Liver (tissue), 9 donors: ENCODE data around the gene SNX15. TPM values are rescaled to one million over a fixed set of nuclear protein-coding genes. Genes with fewer than 3 reads are reported as not detected.
A peak's percentile ranks its signal among the peaks of the same experiment; 100 is the strongest.

Source experiments
- DNase-seq: peaks from one replicate; pipeline ENCODE4 v3.0.0-alpha.2; 2017; ENCODE audit warnings: low spot score
- H3K27ac ChIP-seq, 2 donors: one replicate each; pipeline ENCODE4 v1.7.0; 2013; ENCODE audit warnings: inconsistent platforms in 2 of 2, low read length in 2 of 2, control low read depth in 1 of 2, low read depth in 1 of 2, mild to moderate bottlenecking in 1 of 2
- H3K27me3 ChIP-seq, 4 donors: one replicate each; pipeline versions ENCODE4 v1.6.1 to v1.7.0; 2013; ENCODE audit warnings: low read length in 3 of 4, inconsistent platforms in 1 of 4, mild to moderate bottlenecking in 1 of 4, moderate library complexity in 1 of 4; ENCODE audit not compliant: control insufficient read depth in 4 of 4, insufficient read depth in 4 of 4
- H3K36me3 ChIP-seq, 4 donors: one replicate each; pipeline versions ENCODE4 v1.6.1 to v1.7.0; 2013; ENCODE audit warnings: low read length in 3 of 4, mild to moderate bottlenecking in 3 of 4, low read depth in 1 of 4, moderate library complexity in 1 of 4; ENCODE audit not compliant: control insufficient read depth in 4 of 4, insufficient read depth in 3 of 4
- H3K4me1 ChIP-seq, 4 donors: one replicate each; pipeline versions ENCODE4 v1.6.1 to v1.7.0; 2013; ENCODE audit warnings: low read length in 3 of 4, mild to moderate bottlenecking in 3 of 4, moderate library complexity in 1 of 4; ENCODE audit not compliant: control insufficient read depth in 4 of 4, insufficient read depth in 4 of 4
- H3K4me3 ChIP-seq, 3 donors: one replicate each; pipeline versions ENCODE4 v1.6.1 to v1.7.0; 2013; ENCODE audit warnings: low read length in 3 of 3, control low read depth in 1 of 3, low read depth in 1 of 3, mild to moderate bottlenecking in 1 of 3
- H3K9ac ChIP-seq, 2 donors: one replicate each; pipeline ENCODE4 v1.7.0; 2013; ENCODE audit warnings: low read length in 2 of 2, mild to moderate bottlenecking in 2 of 2, moderate library complexity in 2 of 2, control low read depth in 1 of 2, low read depth in 1 of 2
- H3K9me3 ChIP-seq, 4 donors: one replicate each; pipeline versions ENCODE4 v1.6.1 to v1.7.0; 2013; ENCODE audit warnings: low read length in 3 of 4; ENCODE audit not compliant: control insufficient read depth in 4 of 4
- EGR1 ChIP-seq, 2 donors: IDR thresholded peaks; 2 replicates each; pipeline ENCODE4 v1.6.1; 2016 to 2018; ENCODE audit warnings: antibody characterized with exemption in 2 of 2, low read depth in 2 of 2
- FOXA1 ChIP-seq: IDR thresholded peaks from 2 replicates; pipeline ENCODE4 v1.6.1; 2016; ENCODE audit warnings: antibody characterized with exemption
- FOXA2 ChIP-seq: IDR thresholded peaks from 2 replicates; pipeline ENCODE4 v1.6.1; 2016; ENCODE audit warnings: antibody characterized with exemption
- GABPA ChIP-seq, 2 donors: IDR thresholded peaks in 1 of 2; conservative IDR thresholded peaks in 1 of 2; 2 replicates each; pipeline ENCODE4 v1.6.1; 2016; ENCODE audit warnings: antibody characterized with exemption in 2 of 2, mild to moderate bottlenecking in 1 of 2, moderate library complexity in 1 of 2
- HNF4A ChIP-seq, 2 donors: conservative IDR thresholded peaks; 2 replicates each; pipeline ENCODE4 v1.6.1; 2016; ENCODE audit warnings: antibody characterized with exemption in 2 of 2, mild to moderate bottlenecking in 2 of 2
- HNF4G ChIP-seq: IDR thresholded peaks from 2 replicates; pipeline ENCODE4 v1.6.1; 2016; ENCODE audit warnings: antibody characterized with exemption
- JUND ChIP-seq, 2 donors: IDR thresholded peaks; 2 replicates each; pipeline ENCODE4 v1.6.1; 2016; ENCODE audit warnings: antibody characterized with exemption in 2 of 2
- NR2F2 ChIP-seq: IDR thresholded peaks from 2 replicates; pipeline ENCODE4 v1.6.1; 2016; ENCODE audit warnings: antibody characterized with exemption
- RAD21 ChIP-seq, 2 donors: IDR thresholded peaks; 2 replicates each; pipeline ENCODE4 v1.6.1; 2016; ENCODE audit warnings: antibody characterized with exemption in 2 of 2, mild to moderate bottlenecking in 2 of 2
- RXRA ChIP-seq, 2 donors: IDR thresholded peaks; 2 replicates each; pipeline ENCODE4 v1.6.1; 2017 to 2018; ENCODE audit warnings: antibody characterized with exemption in 2 of 2, mild to moderate bottlenecking in 1 of 2
- SP1 ChIP-seq: IDR thresholded peaks from 2 replicates; pipeline ENCODE4 v1.6.1; 2018; ENCODE audit warnings: antibody characterized with exemption, mild to moderate bottlenecking
- TAF1 ChIP-seq: conservative IDR thresholded peaks from 2 replicates; pipeline ENCODE4 v1.6.1; 2016; ENCODE audit warnings: antibody characterized with exemption, mild to moderate bottlenecking
- YY1 ChIP-seq: IDR thresholded peaks from 2 replicates; pipeline ENCODE4 v1.6.1; 2016; ENCODE audit warnings: antibody characterized with exemption, mild to moderate bottlenecking
- WGBS: extraction: QIAGEN DNeasy Blood & Tissue Kit; methylation state at CpG from one replicate; pipeline ENCODE4 v1.1.7; 2013; 5-methylcytosine and 5-hydroxymethylcytosine counted together
- polyA plus RNA-seq, 2 donors: library from polyadenylated mRNA; stranded (reverse) in 1 of 2; unstranded in 1 of 2; fragments of 200-250 nt in 1 of 2; fragments of >200 nt in 1 of 2; fragmentation: Nextera tagmentation in 1 of 2; extraction: Ambion mirVana in 1 of 2; gene quantifications; one replicate each; pipeline versions ENCODE4 v1.2.1 to v1.2.3, GENCODE V29; 2013 to 2015
- total RNA-seq, 2 donors: library from RNA; depleted of rRNA; stranded (reverse); fragments of >200 nt; gene quantifications; one replicate each; pipeline ENCODE4 v1.2.3, GENCODE V29; 2014
- TF ChIP-seq, protein P1 (sequence below): fragments of 150-350 bp; IDR thresholded peaks from 2 replicates; pipeline ENCODE4 v1.5.1; 2017; ENCODE audit warnings: improper control_type of control experiment, low read depth, low read length; ENCODE audit not compliant: missing input control
- TF ChIP-seq, protein P2 (sequence below): IDR thresholded peaks from 2 replicates; pipeline ENCODE4 v1.6.1; 2016; ENCODE audit warnings: antibody characterized with exemption
- TF ChIP-seq, protein P3 (sequence below): IDR thresholded peaks from 2 replicates; pipeline ENCODE4 v1.6.1; 2016; ENCODE audit warnings: antibody characterized with exemption
- TF ChIP-seq, protein P4 (sequence below): IDR thresholded peaks from 2 replicates; pipeline ENCODE4 v1.6.1; 2016; ENCODE audit warnings: antibody characterized with exemption
- TF ChIP-seq, protein P5 (sequence below): IDR thresholded peaks from 2 replicates; pipeline ENCODE4 v1.6.1; 2016; ENCODE audit warnings: antibody characterized with exemption, mild to moderate bottlenecking
- donor health status: healthy.
- donor health status: healthy.
- donor health status: healthy.
- donor health status: healthy.
- donor health status: healthy.

SNX15 gene
- total and polyA plus RNA-seq, 4 donors, result 4.5 to 7.2 (median 5.7) TPM

DNA sequence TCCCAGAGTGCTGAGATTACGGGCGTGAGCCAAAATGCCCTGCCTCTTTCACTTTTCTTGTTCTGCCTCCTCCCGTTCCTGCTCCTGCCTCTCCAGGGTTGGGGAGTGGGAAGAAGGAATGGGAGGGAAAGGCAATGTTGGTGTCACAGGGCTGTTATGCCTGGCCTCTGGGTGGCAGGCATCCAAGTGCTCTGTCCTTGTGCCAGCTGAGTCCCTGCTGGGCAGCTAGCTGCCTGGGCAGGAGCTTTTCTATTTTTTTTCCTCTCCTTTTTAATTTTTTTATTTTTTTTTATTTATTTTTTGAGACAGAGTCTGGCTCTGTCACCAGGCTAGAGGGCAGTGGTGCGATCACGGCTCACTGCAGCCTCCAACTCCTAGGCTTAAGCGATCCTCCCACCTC lies 9.7 kb downstream of the SNX15 start (continued):
- TF ChIP-seq, protein P1, sequence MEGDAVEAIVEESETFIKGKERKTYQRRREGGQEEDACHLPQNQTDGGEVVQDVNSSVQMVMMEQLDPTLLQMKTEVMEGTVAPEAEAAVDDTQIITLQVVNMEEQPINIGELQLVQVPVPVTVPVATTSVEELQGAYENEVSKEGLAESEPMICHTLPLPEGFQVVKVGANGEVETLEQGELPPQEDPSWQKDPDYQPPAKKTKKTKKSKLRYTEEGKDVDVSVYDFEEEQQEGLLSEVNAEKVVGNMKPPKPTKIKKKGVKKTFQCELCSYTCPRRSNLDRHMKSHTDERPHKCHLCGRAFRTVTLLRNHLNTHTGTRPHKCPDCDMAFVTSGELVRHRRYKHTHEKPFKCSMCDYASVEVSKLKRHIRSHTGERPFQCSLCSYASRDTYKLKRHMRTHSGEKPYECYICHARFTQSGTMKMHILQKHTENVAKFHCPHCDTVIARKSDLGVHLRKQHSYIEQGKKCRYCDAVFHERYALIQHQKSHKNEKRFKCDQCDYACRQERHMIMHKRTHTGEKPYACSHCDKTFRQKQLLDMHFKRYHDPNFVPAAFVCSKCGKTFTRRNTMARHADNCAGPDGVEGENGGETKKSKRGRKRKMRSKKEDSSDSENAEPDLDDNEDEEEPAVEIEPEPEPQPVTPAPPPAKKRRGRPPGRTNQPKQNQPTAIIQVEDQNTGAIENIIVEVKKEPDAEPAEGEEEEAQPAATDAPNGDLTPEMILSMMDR, result no peak
- TF ChIP-seq TAF1 (no peak), HNF4G (no peak)
- TF ChIP-seq, protein P2, sequence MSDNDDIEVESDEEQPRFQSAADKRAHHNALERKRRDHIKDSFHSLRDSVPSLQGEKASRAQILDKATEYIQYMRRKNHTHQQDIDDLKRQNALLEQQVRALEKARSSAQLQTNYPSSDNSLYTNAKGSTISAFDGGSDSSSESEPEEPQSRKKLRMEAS, result no peak

DNA sequence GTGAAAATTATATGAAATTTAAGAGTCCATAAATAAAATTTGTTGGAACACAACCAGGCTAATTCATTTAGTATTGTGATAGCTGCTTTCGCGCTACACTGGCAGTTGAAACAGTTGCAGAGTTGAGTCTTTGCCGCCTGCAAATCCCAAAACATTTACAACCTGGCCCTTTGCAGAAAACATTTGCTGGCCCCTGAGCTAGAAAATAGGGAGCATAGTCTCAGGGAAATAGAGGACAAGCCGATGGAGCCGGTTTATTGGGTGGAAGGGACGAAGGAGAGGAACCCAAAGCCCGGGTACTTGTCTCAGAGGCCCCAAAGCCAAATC lies 13.2 kb downstream of the SNX15 start:
- 15% methylated on average over 7 of the region's 7 CpGs for WGBS
- Histone ChIP-seq H3K36me3 (peaks cover 0 to 13% (median 10%) of the 10 kb centered on the region in 4 donors), H3K27ac (peak overlapping the region; percentile 89 to 96), H3K9me3 (no peaks in the 10 kb centered on the region), H3K9ac (peak overlapping the region; percentile 40 to 64), H3K4me1 (peaks cover 4 to 19% (median 11%) of the 10 kb centered on the region in 4 donors), H3K27me3 (no peaks in the 10 kb centered on the region), H3K4me3 (peak overlapping the region; percentile 45 to 83 (median 61))
- DNase-seq, result no peak
- no peak for TF ChIP-seq GABPA (IDR thresholded peaks at IDR 0.05 in 1 of 2, conservative IDR thresholded peaks at IDR 0.05 in 1 of 2)
- TF ChIP-seq NR2F2, result no peak
- TF ChIP-seq JUND (IDR thresholded peaks at IDR 0.05), result no peak
- no peak for TF ChIP-seq FOXA1
- TF ChIP-seq, protein P3, sequence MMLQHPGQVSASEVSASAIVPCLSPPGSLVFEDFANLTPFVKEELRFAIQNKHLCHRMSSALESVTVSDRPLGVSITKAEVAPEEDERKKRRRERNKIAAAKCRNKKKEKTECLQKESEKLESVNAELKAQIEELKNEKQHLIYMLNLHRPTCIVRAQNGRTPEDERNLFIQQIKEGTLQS, result no peak
- no peak for TF ChIP-seq SP1
- no peak for TF ChIP-seq YY1
- no peak for TF ChIP-seq RXRA (IDR thresholded peaks at IDR 0.05)
- TF ChIP-seq, protein P4, sequence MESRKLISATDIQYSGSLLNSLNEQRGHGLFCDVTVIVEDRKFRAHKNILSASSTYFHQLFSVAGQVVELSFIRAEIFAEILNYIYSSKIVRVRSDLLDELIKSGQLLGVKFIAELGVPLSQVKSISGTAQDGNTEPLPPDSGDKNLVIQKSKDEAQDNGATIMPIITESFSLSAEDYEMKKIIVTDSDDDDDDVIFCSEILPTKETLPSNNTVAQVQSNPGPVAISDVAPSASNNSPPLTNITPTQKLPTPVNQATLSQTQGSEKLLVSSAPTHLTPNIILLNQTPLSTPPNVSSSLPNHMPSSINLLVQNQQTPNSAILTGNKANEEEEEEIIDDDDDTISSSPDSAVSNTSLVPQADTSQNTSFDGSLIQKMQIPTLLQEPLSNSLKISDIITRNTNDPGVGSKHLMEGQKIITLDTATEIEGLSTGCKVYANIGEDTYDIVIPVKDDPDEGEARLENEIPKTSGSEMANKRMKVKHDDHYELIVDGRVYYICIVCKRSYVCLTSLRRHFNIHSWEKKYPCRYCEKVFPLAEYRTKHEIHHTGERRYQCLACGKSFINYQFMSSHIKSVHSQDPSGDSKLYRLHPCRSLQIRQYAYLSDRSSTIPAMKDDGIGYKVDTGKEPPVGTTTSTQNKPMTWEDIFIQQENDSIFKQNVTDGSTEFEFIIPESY, result no peak
- TF ChIP-seq, protein P1, result no peak
- no peak for TF ChIP-seq RAD21 (IDR thresholded peaks at IDR 0.05)
- no peak for TF ChIP-seq TAF1
- TF ChIP-seq HNF4G, result no peak
- TF ChIP-seq FOXA2, result no peak
- TF ChIP-seq, protein P2, result no peak
- TF ChIP-seq, protein P5, sequence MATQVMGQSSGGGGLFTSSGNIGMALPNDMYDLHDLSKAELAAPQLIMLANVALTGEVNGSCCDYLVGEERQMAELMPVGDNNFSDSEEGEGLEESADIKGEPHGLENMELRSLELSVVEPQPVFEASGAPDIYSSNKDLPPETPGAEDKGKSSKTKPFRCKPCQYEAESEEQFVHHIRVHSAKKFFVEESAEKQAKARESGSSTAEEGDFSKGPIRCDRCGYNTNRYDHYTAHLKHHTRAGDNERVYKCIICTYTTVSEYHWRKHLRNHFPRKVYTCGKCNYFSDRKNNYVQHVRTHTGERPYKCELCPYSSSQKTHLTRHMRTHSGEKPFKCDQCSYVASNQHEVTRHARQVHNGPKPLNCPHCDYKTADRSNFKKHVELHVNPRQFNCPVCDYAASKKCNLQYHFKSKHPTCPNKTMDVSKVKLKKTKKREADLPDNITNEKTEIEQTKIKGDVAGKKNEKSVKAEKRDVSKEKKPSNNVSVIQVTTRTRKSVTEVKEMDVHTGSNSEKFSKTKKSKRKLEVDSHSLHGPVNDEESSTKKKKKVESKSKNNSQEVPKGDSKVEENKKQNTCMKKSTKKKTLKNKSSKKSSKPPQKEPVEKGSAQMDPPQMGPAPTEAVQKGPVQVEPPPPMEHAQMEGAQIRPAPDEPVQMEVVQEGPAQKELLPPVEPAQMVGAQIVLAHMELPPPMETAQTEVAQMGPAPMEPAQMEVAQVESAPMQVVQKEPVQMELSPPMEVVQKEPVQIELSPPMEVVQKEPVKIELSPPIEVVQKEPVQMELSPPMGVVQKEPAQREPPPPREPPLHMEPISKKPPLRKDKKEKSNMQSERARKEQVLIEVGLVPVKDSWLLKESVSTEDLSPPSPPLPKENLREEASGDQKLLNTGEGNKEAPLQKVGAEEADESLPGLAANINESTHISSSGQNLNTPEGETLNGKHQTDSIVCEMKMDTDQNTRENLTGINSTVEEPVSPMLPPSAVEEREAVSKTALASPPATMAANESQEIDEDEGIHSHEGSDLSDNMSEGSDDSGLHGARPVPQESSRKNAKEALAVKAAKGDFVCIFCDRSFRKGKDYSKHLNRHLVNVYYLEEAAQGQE, result no peak
- no peak for TF ChIP-seq HNF4A (conservative IDR thresholded peaks at IDR 0.05)
- TF ChIP-seq EGR1 (IDR thresholded peaks at IDR 0.05; ENCODE audit: low read depth in 2 of 2), result no peak
